ENCODE data around the gene HSPB8.
"Not testable (repeated sequence)": the region's sequence is repeated elsewhere in the genome, so short reads cannot be mapped to it uniquely, and the experiment has no call there.

Gene HSPB8

GRCh38 chr12:119206348-119207062 is 27.8 kb downstream of the HSPB8 start:
- no peak for DNase-seq (ENCODE audit: low read depth)

- no peak for DNase-seq (ENCODE audit: low read depth)
Measured at GRCh38 chr12:119207063-119207560, 28.4 kb downstream of the HSPB8 start.

- no peak for DNase-seq (ENCODE audit: low read depth)
Measured at GRCh38 chr12:119208626-119209061, 29.9 kb downstream of the HSPB8 start.

GRCh38 chr12:119211884-119212283 is 33.2 kb downstream of the HSPB8 start:
- no peak for DNase-seq (ENCODE audit: low read depth)

GRCh38 chr12:119216084-119216483 is 37.4 kb downstream of the HSPB8 start:
- no peak for DNase-seq (ENCODE audit: low read depth)

GRCh38 chr12:119218875-119219274 is 40.1 kb downstream of the HSPB8 start:
- DNase-seq (ENCODE audit: low read depth) = not testable (repeated sequence)

GRCh38 chr12:119222222-119222951 is 43.7 kb downstream of the HSPB8 start:
- no peak for DNase-seq (ENCODE audit: low read depth)

GRCh38 chr12:119225454-119225853 is 46.7 kb downstream of the HSPB8 start:
- no peak for DNase-seq (ENCODE audit: low read depth)

- no peak for DNase-seq (ENCODE audit: low read depth)
Measured at GRCh38 chr12:119227292-119227691, 48.6 kb downstream of the HSPB8 start.

- no peak for DNase-seq (ENCODE audit: low read depth)
Measured at GRCh38 chr12:119229205-119229604, 50.5 kb downstream of the HSPB8 start.

- DNase-seq (ENCODE audit: low read depth) = no peak
Measured at GRCh38 chr12:119229837-119230236, 51.1 kb downstream of the HSPB8 start.

- no peak for DNase-seq (ENCODE audit: low read depth)
Measured at GRCh38 chr12:119230807-119231206, 52.1 kb downstream of the HSPB8 start.

- DNase-seq (ENCODE audit: low read depth) = no peak
Measured at GRCh38 chr12:119231774-119232173, 53.0 kb downstream of the HSPB8 start.

- DNase-seq (ENCODE audit: low read depth) = no peak
Measured at GRCh38 chr12:119235197-119235751, 56.5 kb downstream of the HSPB8 start.

GRCh38 chr12:119236372-119236771 is 57.6 kb downstream of the HSPB8 start:
- no peak for DNase-seq (ENCODE audit: low read depth)

- DNase-seq (ENCODE audit: low read depth) = no peak
Measured at GRCh38 chr12:119239040-119239439, 60.3 kb downstream of the HSPB8 start.

GRCh38 chr12:119241049-119241448 is 62.3 kb downstream of the HSPB8 start:
- DNase-seq (ENCODE audit: low read depth) = no peak

- DNase-seq (ENCODE audit: low read depth) = no peak
Measured at GRCh38 chr12:119241580-119242169, 62.9 kb downstream of the HSPB8 start.

All from activated T-cell treated with anti-CD3 and anti-CD28 coated beads for 24 hours (primary cell).